GM12878 (cell line): Measurements from ENCODE around the gene EPN3. TPM values are rescaled to one million over a fixed set of nuclear protein-coding genes. Genes with fewer than 3 reads are reported as not detected.

Source experiments
- ATAC-seq: fragments of 200-7000 bp; cut with Tn5 transposase; 3 replicates; pipeline ENCODE4 v1.9.1; 2020; ENCODE audit warnings: mild to moderate bottlenecking, moderate library complexity
- BruUV-seq: library from RNA; stranded (reverse); fragments of 400-500 nt; replicated peaks from 2 replicates; lab custom pipeline; 2021; lab: Mats Ljungman, UMichigan
- CTCF ChIA-PET: fragments of 300-600 bp; sonication (Branson Sonifier 250); formaldehyde crosslinking; extraction: SDS; loops from one replicate; lab custom pipeline; 2021; ENCODE audit warnings: inconsistent platforms; lab: Yijun Ruan, JAX
- POLR2A ChIA-PET: fragments of 350-600 bp; formaldehyde crosslinking; extraction: SDS; loops from one replicate; lab custom pipeline; 2021; ENCODE audit warnings: inconsistent platforms; lab: Charles Lee
- RAD21 ChIA-PET: fragments of 300-600 bp; sonication (Branson Sonifier 250); formaldehyde crosslinking; loops from one replicate; lab custom pipeline; 2023; ENCODE audit warnings: antibody characterized with exemption; ENCODE audit not compliant: unreplicated experiment; lab: Charles Lee
- SMC1A ChIA-PET: fragments of 300-600 bp; sonication (Branson Sonifier 250); formaldehyde crosslinking; loops from one replicate; lab custom pipeline; 2023; ENCODE audit not compliant: unreplicated experiment, uncharacterized antibody; lab: Charles Lee
- DNase-seq: peaks from one replicate; pipeline ENCODE4 v3.0.0-alpha.2; 2011; ENCODE audit warnings: low read depth, low spot score
- FAIRE-seq: peaks from 3 replicates; lab custom pipeline; 2011; peaks lifted over from hg19 to GRCh38; lab: Jason Lieb, UNC
- H2AFZ ChIP-seq: 2 replicates; pipeline ENCODE4 v1.6.0; 2011; ENCODE audit warnings: low read depth, low read length, control low read depth; ENCODE audit not compliant: control insufficient read depth
- H3K27ac ChIP-seq: 2 replicates; pipeline ENCODE4 v1.5.1; 2011; ENCODE audit warnings: control low read depth; ENCODE audit not compliant: control insufficient read depth, insufficient read depth
- H3K27me3 ChIP-seq, 2 experiments: replicated peaks in 1 of 2; 2 replicates each; pipeline versions ENCODE4 v1.6.0 to v1.6.1; 2011; ENCODE audit warnings: low read length in 1 of 2; ENCODE audit not compliant: control insufficient read depth in 2 of 2, insufficient read depth in 2 of 2
- H3K36me3 ChIP-seq, 2 experiments: 2 replicates each; pipeline ENCODE4 v1.5.1; 2011; ENCODE audit warnings: low read length in 1 of 2; ENCODE audit not compliant: control insufficient read depth in 2 of 2, insufficient read depth in 2 of 2
- H3K4me1 ChIP-seq: 2 replicates; pipeline ENCODE4 v1.6.1; 2011; ENCODE audit warnings: mild to moderate bottlenecking, low read length, moderate library complexity, mixed read lengths; ENCODE audit not compliant: control insufficient read depth, insufficient read depth
- H3K4me2 ChIP-seq: 2 replicates; pipeline ENCODE4 v1.6.0; 2011; ENCODE audit warnings: control low read depth; ENCODE audit not compliant: control insufficient read depth, insufficient read depth
- H3K4me3 ChIP-seq: fragments of 200-600 bp; sonication (generic); 2 replicates; pipeline ENCODE4 v1.5.1; 2016
- H3K79me2 ChIP-seq: 2 replicates; pipeline ENCODE4 v1.6.0; 2011; ENCODE audit warnings: low read length; ENCODE audit not compliant: control insufficient read depth, insufficient read depth
- H3K9ac ChIP-seq: 2 replicates; pipeline ENCODE4 v1.8.0; 2011; ENCODE audit warnings: low read length, control low read depth, mixed read lengths; ENCODE audit not compliant: control insufficient read depth, insufficient read depth
- H3K9me3 ChIP-seq: replicated peaks from 3 replicates; pipeline ENCODE4 v1.5.1; 2011; ENCODE audit warnings: mild to moderate bottlenecking, low read length; ENCODE audit not compliant: control insufficient read depth, insufficient read depth
- H4K20me1 ChIP-seq: 2 replicates; pipeline ENCODE4 v1.6.0; 2011; ENCODE audit not compliant: control insufficient read depth, insufficient read depth
- CHD1 ChIP-seq: IDR thresholded peaks from 2 replicates; pipeline ENCODE4 v1.6.1; 2012; ENCODE audit warnings: low read depth, low read length, improper control_type of control experiment
- EZH2 ChIP-seq: IDR thresholded peaks from 2 replicates; pipeline ENCODE4 v1.6.1; 2012; ENCODE audit warnings: low read depth, mild to moderate bottlenecking, control low read depth, inconsistent platforms, low read length, borderline replicate concordance; ENCODE audit not compliant: control insufficient read depth
- IRF5 ChIP-seq: fragments of 450-650 bp; IDR thresholded peaks from 2 replicates; pipeline ENCODE4 v1.6.1; 2017; ENCODE audit warnings: borderline replicate concordance
- KAT2A ChIP-seq: conservative IDR thresholded peaks from 2 replicates; pipeline ENCODE4 v1.6.1; 2011; ENCODE audit warnings: low read depth, low read length; ENCODE audit not compliant: control insufficient read depth
- NRF1 ChIP-seq: conservative IDR thresholded peaks from 2 replicates; pipeline ENCODE4 v1.6.1; 2011; ENCODE audit warnings: mild to moderate bottlenecking, low read depth, low read length, improper control_type of control experiment
- REST ChIP-seq: IDR thresholded peaks from 2 replicates; pipeline ENCODE4 v1.6.1; 2012; ENCODE audit warnings: mild to moderate bottlenecking, low read depth, low read length
- SUZ12 ChIP-seq: fragments of 200-600 bp; sonication (generic); IDR thresholded peaks from one replicate; pipeline ENCODE4 v1.6.1; 2018; ENCODE audit warnings: antibody characterized with exemption, mild to moderate bottlenecking; ENCODE audit not compliant: unreplicated experiment
- TCF7 ChIP-seq: IDR thresholded peaks from 2 replicates; pipeline ENCODE4 v1.6.1; 2014; ENCODE audit warnings: antibody characterized with exemption, borderline replicate concordance
- YBX1 ChIP-seq: fragments of 450-650 bp; IDR thresholded peaks from 2 replicates; pipeline ENCODE4 v1.6.1; 2016; ENCODE audit warnings: antibody characterized with exemption
- ZBED1 ChIP-seq: IDR thresholded peaks from 2 replicates; pipeline ENCODE4 v1.6.1; 2016; ENCODE audit warnings: borderline replicate concordance
- ZNF24 ChIP-seq: fragments of 450-650 bp; IDR thresholded peaks from 2 replicates; pipeline ENCODE4 v1.6.1; 2017; ENCODE audit warnings: antibody characterized with exemption, mild to moderate bottlenecking
- WGBS: methylation state at CpG from one replicate; pipeline ENCODE4 v1.1.6; 2016; ENCODE audit warnings: low lambda C conversion rate; ENCODE audit not compliant: insufficient replicate concordance, insufficient coverage; ENCODE audit errors: missing lambda C conversion rate; 5-methylcytosine and 5-hydroxymethylcytosine counted together
- in situ Hi-C: fragments of 300-500 bp; cut with MboI; formaldehyde crosslinking; loops from 9 replicates; pipeline ENCODE4 v1.14.3; 2018; ENCODE audit warnings: mixed read lengths
- intact Hi-C: fragments of 100-400 bp; cut with micrococcal nuclease; formaldehyde crosslinking; loops from one replicate; pipeline ENCODE4 v1.14.2; 2022; ENCODE audit not compliant: unreplicated experiment
- polyA plus RNA-seq, 11 experiments: library from polyadenylated mRNA; depleted of rRNA in 4 of 11; unstranded in 6 of 11; stranded (reverse) in 5 of 11; fragments of >200 nt; fragmentation: Nextera tagmentation in 4 of 11; fragmentation: Illumina TruSeq in 1 of 11; extraction: Ambion mirVana in 4 of 11; extraction: Trizol in 1 of 11; gene quantifications; 1 replicate in 1 of 11; 2 replicates in 10 of 11; pipeline versions ENCODE4 v1.2.1 to v1.2.3, GENCODE V29; 2011 to 2016; ENCODE audit warnings: inconsistent platforms in 2 of 11, missing spikeins in 2 of 11, low read depth in 1 of 11
- total RNA-seq, 4 experiments: library from RNA; depleted of rRNA in 3 of 4; stranded (reverse); fragments of >200 nt in 3 of 4; fragmentation: Illumina TruSeq in 1 of 4; extraction: Trizol in 1 of 4; gene quantifications; 2 replicates each; pipeline versions ENCODE4 v1.2.1 to v1.2.3, GENCODE V29; 2013 to 2021
- TF ChIP-seq, protein P1 (sequence below): fragments of 450-650 bp; IDR thresholded peaks from 2 replicates; pipeline ENCODE4 v1.6.1; 2018; ENCODE audit warnings: mild to moderate bottlenecking, low read depth, moderate library complexity; ENCODE audit not compliant: partially characterized antibody
- TF ChIP-seq, protein P2 (sequence below): fragments of 450-650 bp; IDR thresholded peaks from 2 replicates; pipeline ENCODE4 v1.6.1; 2017; ENCODE audit warnings: antibody characterized with exemption, mild to moderate bottlenecking, moderate library complexity

Gene EPN3
- total and polyA plus RNA-seq, 10 of the 15 experiments (the other 5 are each of a cell fraction or from before 2014, with no cell fraction given), result 0.04 to 0.07 TPM; not detected in 8

DNA sequence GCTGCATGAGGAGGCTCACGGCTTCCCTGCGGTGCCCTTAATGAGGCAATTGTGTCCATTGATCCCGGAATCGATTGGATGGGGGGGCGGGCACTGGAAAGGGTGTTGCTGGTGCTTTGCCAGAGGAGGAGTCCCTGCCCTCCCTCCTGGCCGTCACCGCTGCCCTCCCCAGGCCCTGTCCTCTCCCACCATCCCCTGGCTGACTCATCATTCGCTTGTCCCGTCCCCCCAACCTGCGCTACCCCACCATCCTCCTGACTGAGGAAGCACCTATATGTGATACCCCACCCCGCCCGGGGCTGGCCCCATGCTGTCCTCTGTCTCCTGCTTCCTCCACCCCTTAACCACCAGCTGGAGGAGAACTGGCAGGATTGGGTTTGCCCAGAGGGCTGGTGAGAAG lies 48.8 kb downstream of the EPN3 start (continued):
- TF ChIP-seq REST (no peak), YBX1 (no peak)

- 0% methylated on average over 2 of the region's 2 CpGs for WGBS
- no peaks in the 10 kb centered on the region for H3K9me3 ChIP-seq
- H3K27me3 ChIP-seq, result peaks cover 2 to 6% of the 10 kb centered on the region in 2 experiments; a peak in 2 of 4 replicates
- no peaks in the 10 kb centered on the region for H3K79me2 ChIP-seq
- no peak overlapping the region for H2AFZ ChIP-seq
- ATAC-seq (no peak), FAIRE-seq (no peak), DNase-seq (no peak)
- ChIA-PET POLR2A (no interaction called here), SMC1A (no interaction called here), RAD21 (no interaction called here), CTCF (interaction anchor here (1.3 kb wide), 1 partner anchor 200 kb away, joined by 3 read pairs; no protein-coding TSS in a partner anchor)
- H3K27ac ChIP-seq, result no peak overlapping the region
- H4K20me1 ChIP-seq, result no peaks in the 10 kb centered on the region
- BruUV-seq, result no TSS peak
- intact Hi-C loops, result no loop called here
- no peaks in the 10 kb centered on the region for H3K36me3 ChIP-seq
- no peak overlapping the region for H3K4me2 ChIP-seq
- no peak overlapping the region for H3K4me3 ChIP-seq
- H3K9ac ChIP-seq, result no peak overlapping the region
- no peaks in the 10 kb centered on the region for H3K4me1 ChIP-seq
- in situ Hi-C loops, result no loop called here
- no peak for TF ChIP-seq EZH2
- TF ChIP-seq SUZ12, result no peak
- TF ChIP-seq, protein P1, sequence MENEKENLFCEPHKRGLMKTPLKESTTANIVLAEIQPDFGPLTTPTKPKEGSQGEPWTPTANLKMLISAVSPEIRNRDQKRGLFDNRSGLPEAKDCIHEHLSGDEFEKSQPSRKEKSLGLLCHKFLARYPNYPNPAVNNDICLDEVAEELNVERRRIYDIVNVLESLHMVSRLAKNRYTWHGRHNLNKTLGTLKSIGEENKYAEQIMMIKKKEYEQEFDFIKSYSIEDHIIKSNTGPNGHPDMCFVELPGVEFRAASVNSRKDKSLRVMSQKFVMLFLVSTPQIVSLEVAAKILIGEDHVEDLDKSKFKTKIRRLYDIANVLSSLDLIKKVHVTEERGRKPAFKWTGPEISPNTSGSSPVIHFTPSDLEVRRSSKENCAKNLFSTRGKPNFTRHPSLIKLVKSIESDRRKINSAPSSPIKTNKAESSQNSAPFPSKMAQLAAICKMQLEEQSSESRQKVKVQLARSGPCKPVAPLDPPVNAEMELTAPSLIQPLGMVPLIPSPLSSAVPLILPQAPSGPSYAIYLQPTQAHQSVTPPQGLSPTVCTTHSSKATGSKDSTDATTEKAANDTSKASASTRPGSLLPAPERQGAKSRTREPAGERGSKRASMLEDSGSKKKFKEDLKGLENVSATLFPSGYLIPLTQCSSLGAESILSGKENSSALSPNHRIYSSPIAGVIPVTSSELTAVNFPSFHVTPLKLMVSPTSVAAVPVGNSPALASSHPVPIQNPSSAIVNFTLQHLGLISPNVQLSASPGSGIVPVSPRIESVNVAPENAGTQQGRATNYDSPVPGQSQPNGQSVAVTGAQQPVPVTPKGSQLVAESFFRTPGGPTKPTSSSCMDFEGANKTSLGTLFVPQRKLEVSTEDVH, result no peak
- no peak for TF ChIP-seq CHD1
- TF ChIP-seq TCF7, result no peak
- TF ChIP-seq KAT2A, result no peak
- TF ChIP-seq IRF5, result no peak
- TF ChIP-seq, protein P2, sequence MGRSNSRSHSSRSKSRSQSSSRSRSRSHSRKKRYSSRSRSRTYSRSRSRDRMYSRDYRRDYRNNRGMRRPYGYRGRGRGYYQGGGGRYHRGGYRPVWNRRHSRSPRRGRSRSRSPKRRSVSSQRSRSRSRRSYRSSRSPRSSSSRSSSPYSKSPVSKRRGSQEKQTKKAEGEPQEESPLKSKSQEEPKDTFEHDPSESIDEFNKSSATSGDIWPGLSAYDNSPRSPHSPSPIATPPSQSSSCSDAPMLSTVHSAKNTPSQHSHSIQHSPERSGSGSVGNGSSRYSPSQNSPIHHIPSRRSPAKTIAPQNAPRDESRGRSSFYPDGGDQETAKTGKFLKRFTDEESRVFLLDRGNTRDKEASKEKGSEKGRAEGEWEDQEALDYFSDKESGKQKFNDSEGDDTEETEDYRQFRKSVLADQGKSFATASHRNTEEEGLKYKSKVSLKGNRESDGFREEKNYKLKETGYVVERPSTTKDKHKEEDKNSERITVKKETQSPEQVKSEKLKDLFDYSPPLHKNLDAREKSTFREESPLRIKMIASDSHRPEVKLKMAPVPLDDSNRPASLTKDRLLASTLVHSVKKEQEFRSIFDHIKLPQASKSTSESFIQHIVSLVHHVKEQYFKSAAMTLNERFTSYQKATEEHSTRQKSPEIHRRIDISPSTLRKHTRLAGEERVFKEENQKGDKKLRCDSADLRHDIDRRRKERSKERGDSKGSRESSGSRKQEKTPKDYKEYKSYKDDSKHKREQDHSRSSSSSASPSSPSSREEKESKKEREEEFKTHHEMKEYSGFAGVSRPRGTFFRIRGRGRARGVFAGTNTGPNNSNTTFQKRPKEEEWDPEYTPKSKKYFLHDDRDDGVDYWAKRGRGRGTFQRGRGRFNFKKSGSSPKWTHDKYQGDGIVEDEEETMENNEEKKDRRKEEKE, result no peak
- no peak for TF ChIP-seq ZNF24
- TF ChIP-seq NRF1, result no peak
- TF ChIP-seq ZBED1, result no peak
Measured at GRCh38 chr17:50582741-50583140, 50.2 kb downstream of the EPN3 start.
